ENCODE results near the gene GNPTAB.

Gene GNPTAB

GRCh38 chr12:101697197-101697929 lies 133.4 kb downstream of the GNPTAB start, which contains the start of gene CHPT1:
CHPT1 (plus strand) TSS chr12:101697640; CDS start chr12:101697862, 222 bp downstream.
- peak in 48 of 56 donors; percentile 6 to 85 (median 51) for DNase-seq

- peak in 20 of 56 donors; percentile 8 to 60 (median 40) for DNase-seq
Measured at GRCh38 chr12:101696251-101697196, 134.2 kb downstream of the GNPTAB start.

GRCh38 chr12:101695706-101696105 lies 135.1 kb downstream of the GNPTAB start:
- DNase-seq: no peak
